GM23248 (cell line): ENCODE measurements around the gene COA4.

Source experiments
- EZH2 ChIP-seq: fragments of 200-600 bp; sonication (generic); IDR thresholded peaks from 2 replicates; pipeline ENCODE4 v1.6.1; 2018; ENCODE audit warnings: antibody characterized with exemption, mild to moderate bottlenecking; ENCODE audit not compliant: insufficient read depth, poor library complexity, severe bottlenecking
- EZH2phosphoT487 ChIP-seq: fragments of 200-600 bp; sonication (generic); IDR thresholded peaks from 2 replicates; pipeline ENCODE4 v1.6.1; 2018; ENCODE audit warnings: antibody characterized with exemption, moderate library complexity, mild to moderate bottlenecking, low read depth; ENCODE audit not compliant: insufficient read depth

DNA sequence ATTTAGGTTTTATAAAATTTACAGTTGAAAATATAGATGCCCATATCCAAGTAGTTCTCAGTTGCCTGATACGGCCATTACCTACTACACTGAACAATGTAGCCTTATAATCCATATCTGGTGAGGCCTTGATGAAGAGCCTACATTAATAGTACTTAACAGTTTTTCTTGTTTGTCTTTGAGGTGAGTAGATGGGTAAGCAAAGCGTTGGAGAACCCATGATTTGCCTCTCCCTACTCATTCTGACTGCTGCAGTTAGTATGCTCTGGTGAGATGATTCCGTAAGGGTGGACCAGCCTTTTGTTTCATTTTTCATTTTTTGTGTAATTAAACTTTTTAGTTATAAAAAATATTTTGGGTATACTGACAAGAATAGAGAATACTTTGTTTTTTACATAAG, 11.6 kb upstream of the COA4 start:
- TF ChIP-seq EZH2phosphoT487 (no peak), EZH2 (no peak)
